SK-N-SH (cell line): ENCODE measurements around the gene ETNK2. TPM values are rescaled to one million over a fixed set of nuclear protein-coding genes. Genes with fewer than 3 reads are reported as not detected.

ENCODE experiments used
- CTCF ChIA-PET: fragments of 300-600, 350-600 bp; formaldehyde crosslinking; extraction: SDS; loops from one replicate; lab custom pipeline; 2021; lab: Yijun Ruan, JAX
- POLR2A ChIA-PET: fragments of 350-600 bp; sonication (Branson Sonifier 250); formaldehyde crosslinking; extraction: SDS; loops from one replicate; lab custom pipeline; 2020; ENCODE audit warnings: antibody characterized with exemption, inconsistent platforms; lab: Yijun Ruan, JAX
- DNase-seq: peaks from one replicate; pipeline ENCODE4 v3.0.0; 2012
- H2AFZ ChIP-seq: fragments of 200-600 bp; sonication (generic); 2 replicates; pipeline ENCODE4 v1.8.1; 2016; ENCODE audit warnings: antibody characterized with exemption, mild to moderate bottlenecking, low read depth
- H3F3A ChIP-seq: fragments of 200-600 bp; sonication (generic); replicated peaks from 2 replicates; pipeline ENCODE3; 2016; ENCODE audit warnings: antibody characterized with exemption, mild to moderate bottlenecking; ENCODE audit not compliant: insufficient read depth
- H3K27ac ChIP-seq, 2 experiments: fragments of 200-500 bp in 1 of 2; fragments of 200-600 bp in 1 of 2; sonication (Bioruptor generic) in 1 of 2; sonication (generic), shearing (Covaris generic) in 1 of 2; 2 replicates each; pipeline versions ENCODE4 v1.5.1 to v1.6.1; 2014 to 2016; ENCODE audit warnings: low read depth in 2 of 2, inconsistent platforms in 1 of 2, low read length in 1 of 2, mild to moderate bottlenecking in 1 of 2, mixed read lengths in 1 of 2
- H3K27me3 ChIP-seq: fragments of 200-600 bp; sonication (generic), shearing (Covaris generic); 2 replicates; pipeline ENCODE4 v1.6.1; 2016; ENCODE audit warnings: mixed run types; ENCODE audit not compliant: insufficient read depth
- H3K36me3 ChIP-seq, 2 experiments: fragments of 200-500 bp in 1 of 2; fragments of 200-600 bp in 1 of 2; sonication (Bioruptor generic) in 1 of 2; sonication (generic) in 1 of 2; replicated peaks in 1 of 2; 2 replicates each; pipeline versions ENCODE3 to v1.5.1; 2014 to 2016; ENCODE audit warnings: low read length in 1 of 2, mild to moderate bottlenecking in 1 of 2; ENCODE audit not compliant: insufficient read depth in 2 of 2, control insufficient read depth in 1 of 2
- H3K4me1 ChIP-seq, 2 experiments: fragments of 200-500 bp in 1 of 2; fragments of 200-600 bp in 1 of 2; sonication (Bioruptor generic) in 1 of 2; sonication (generic), shearing (Covaris generic) in 1 of 2; 2 replicates each; pipeline versions ENCODE4 v1.5.1 to v1.6.1; 2014 to 2016; ENCODE audit warnings: low read depth in 1 of 2, low read length in 1 of 2, mixed run types in 1 of 2; ENCODE audit not compliant: insufficient read depth in 2 of 2, control insufficient read depth in 1 of 2
- H3K4me2 ChIP-seq: fragments of 200-600 bp; sonication (generic), shearing (Covaris generic); 2 replicates; pipeline ENCODE4 v1.6.1; 2017; ENCODE audit warnings: mixed run types
- H3K4me3 ChIP-seq, 2 experiments: fragments of 200-500 bp in 1 of 2; fragments of 200-600 bp in 1 of 2; sonication (Bioruptor generic) in 1 of 2; sonication (generic), shearing (Covaris generic) in 1 of 2; 2 replicates each; pipeline versions ENCODE4 v1.5.1 to v1.8.1; 2014 to 2016; ENCODE audit warnings: low read depth in 2 of 2, inconsistent platforms in 1 of 2, low read length in 1 of 2, mild to moderate bottlenecking in 1 of 2, mixed read lengths in 1 of 2, moderate library complexity in 1 of 2
- H3K79me2 ChIP-seq: fragments of 200-600 bp; sonication (generic); 2 replicates; pipeline ENCODE4 v1.8.1; 2017; ENCODE audit warnings: mild to moderate bottlenecking; ENCODE audit not compliant: insufficient read depth
- H3K9ac ChIP-seq: fragments of 200-600 bp; sonication (generic); 2 replicates; pipeline ENCODE4 v1.6.1; 2017; ENCODE audit warnings: mixed run types
- H3K9me2 ChIP-seq: fragments of 200-600 bp; sonication (generic); 2 replicates; pipeline ENCODE4 v1.6.1; 2017; ENCODE audit warnings: mixed run types
- H3K9me3 ChIP-seq: fragments of 200-600 bp; sonication (generic); 2 replicates; pipeline ENCODE4 v1.6.1; 2017; ENCODE audit warnings: mixed run types, mild to moderate bottlenecking, moderate library complexity
- H4K20me1 ChIP-seq: fragments of 200-600 bp; sonication (generic); 2 replicates; pipeline ENCODE4 v1.6.1; 2017; ENCODE audit warnings: mild to moderate bottlenecking, mixed run types; ENCODE audit not compliant: insufficient read depth
- CHD2 ChIP-seq: fragments of 150-350 bp; IDR thresholded peaks from 2 replicates; pipeline ENCODE4 v1.6.1; 2018; ENCODE audit warnings: low read length; ENCODE audit not compliant: partially characterized antibody
- ELF1 ChIP-seq: IDR thresholded peaks from 2 replicates; pipeline ENCODE4 v1.4.0; 2012
- FOXJ3 ChIP-seq: sonication (generic); formaldehyde crosslinking; IDR thresholded peaks from 2 replicates; pipeline ENCODE4 v1.5.1; 2020; ENCODE audit warnings: mild to moderate bottlenecking, missing genetic modification reagents
- GATA2 ChIP-seq: sonication (generic); formaldehyde crosslinking; IDR thresholded peaks from 2 replicates; pipeline ENCODE4 v1.5.0; 2020; ENCODE audit warnings: mild to moderate bottlenecking, missing genetic modification reagents
- IRF3 ChIP-seq: fragments of 150-350 bp; IDR thresholded peaks from 2 replicates; pipeline ENCODE4 v1.6.1; 2016; ENCODE audit warnings: mild to moderate bottlenecking, low read depth, low read length
- MAX ChIP-seq: IDR thresholded peaks from 2 replicates; pipeline ENCODE4 v1.4.0; 2012; ENCODE audit warnings: low read depth
- MEF2A ChIP-seq: IDR thresholded peaks from 2 replicates; pipeline ENCODE4 v1.4.0; 2012; ENCODE audit warnings: low read depth, borderline replicate concordance
- MXI1 ChIP-seq: IDR thresholded peaks from 2 replicates; pipeline ENCODE4 v1.6.1; 2012; ENCODE audit warnings: mild to moderate bottlenecking, low read depth, low read length, improper control_type of control experiment
- NFIC ChIP-seq: IDR thresholded peaks from 2 replicates; pipeline ENCODE4 v1.4.0; 2012; ENCODE audit warnings: borderline replicate concordance
- RCOR1 ChIP-seq: fragments of 150-350 bp; IDR thresholded peaks from 2 replicates; pipeline ENCODE4 v1.6.1; 2017; ENCODE audit warnings: antibody characterized with exemption, low read length
- REST ChIP-seq: IDR thresholded peaks from 2 replicates; pipeline ENCODE4 v1.6.1; 2012; ENCODE audit warnings: mild to moderate bottlenecking, low read depth, low read length, moderate library complexity
- RFX5 ChIP-seq: IDR thresholded peaks from 2 replicates; pipeline ENCODE4 v1.6.1; 2012; ENCODE audit warnings: mild to moderate bottlenecking, improper control_type of control experiment, low read length
- RXRA ChIP-seq: IDR thresholded peaks from 2 replicates; pipeline ENCODE4 v1.4.0; 2012; ENCODE audit warnings: low read depth, mild to moderate bottlenecking, borderline replicate concordance
- TCF12 ChIP-seq: IDR thresholded peaks from 2 replicates; pipeline ENCODE4 v1.4.0; 2012
- TEAD4 ChIP-seq: IDR thresholded peaks from 2 replicates; pipeline ENCODE4 v1.4.0; 2012; ENCODE audit warnings: mild to moderate bottlenecking, borderline replicate concordance; ENCODE audit not compliant: insufficient read depth
- USF1 ChIP-seq: IDR thresholded peaks from 2 replicates; pipeline ENCODE4 v1.4.0; 2012; ENCODE audit warnings: low read depth, borderline replicate concordance
- USF2 ChIP-seq: fragments of 150-350 bp; IDR thresholded peaks from 2 replicates; pipeline ENCODE4 v1.6.1; 2017; ENCODE audit warnings: antibody characterized with exemption, low read length, low read depth, borderline replicate concordance
- ZBTB33 ChIP-seq: IDR thresholded peaks from 2 replicates; pipeline ENCODE4 v1.4.0; 2012; ENCODE audit warnings: low read depth, borderline replicate concordance
- WGBS: methylation state at CpG from one replicate; pipeline ENCODE4 v1.1.6; 2017; ENCODE audit warnings: low lambda C conversion rate; 5-methylcytosine and 5-hydroxymethylcytosine counted together
- polyA plus RNA-seq, 3 experiments: library from polyadenylated mRNA; depleted of rRNA; stranded (reverse); fragments of >200 nt; gene quantifications; 2 replicates each; pipeline ENCODE4 v1.2.3, GENCODE V29; 2012

Gene ETNK2
- polyA plus RNA-seq, 1 of the 3 experiments (the other 2 are of a cell fraction), result 16.1 TPM

GRCh38 chr1:204172404-204173029 lies 20.7 kb upstream of the ETNK2 start:
- H3K9me3 ChIP-seq, result 0 out of 2 replicates have a peak, but pooled peaks cover 5% of the 10 kb centered on the region
- H3K4me3 ChIP-seq, result no peak overlapping the region
- H3K9me2 ChIP-seq, result no peaks in the 10 kb centered on the region
- no peak for TF ChIP-seq MXI1
- no peak for TF ChIP-seq RFX5
- TF ChIP-seq RXRA, result no peak
- TF ChIP-seq IRF3, result no peak
- TF ChIP-seq USF2, result no peak
- no peak for TF ChIP-seq ELF1
- no peak for TF ChIP-seq ZBTB33
- TF ChIP-seq MAX, result no peak
- no peak for TF ChIP-seq REST
- TF ChIP-seq MEF2A, result no peak
- TF ChIP-seq TEAD4, result no peak
- TF ChIP-seq TCF12, result no peak
- no peak for TF ChIP-seq GATA2
- no peak for TF ChIP-seq FOXJ3 (CRISPR knock-in tag)
- no peak for TF ChIP-seq RCOR1
- TF ChIP-seq NFIC, result no peak
- no peak for TF ChIP-seq USF1
- TF ChIP-seq CHD2, result no peak
- POLR2A ChIA-PET, result no interaction called here
- H3K4me1 ChIP-seq, result 0 out of 4 replicates have a peak, but pooled peaks cover 0 to 3% of the 10 kb centered on the region in 2 experiments
- WGBS, result 75% methylated on average over 2 of the region's 2 CpGs
- 0 out of 2 replicates have a peak overlapping the region, but pooled peaks have one; percentile 32 for H2AFZ ChIP-seq
- no peak overlapping the region for H3K4me2 ChIP-seq
- no peaks in the 10 kb centered on the region for H3K79me2 ChIP-seq
- DNase-seq, result no peak
- no peak overlapping the region for H3K9ac ChIP-seq
- no peak overlapping the region for H3K27ac ChIP-seq
- CTCF ChIA-PET, result interaction anchor here (1.0 to 20.5 kb wide), 6 partner anchors 10 to 226 kb away, joined by 3 to 302 read pairs (median 16); partner anchors contain the start of gene PLEKHA6
- no peaks in the 10 kb centered on the region for H4K20me1 ChIP-seq
- H3F3A ChIP-seq, result no peaks in the 10 kb centered on the region
- no peaks in the 10 kb centered on the region; the same call in 1 of the 2 replicates for H3K27me3 ChIP-seq
- no peaks in the 10 kb centered on the region for H3K36me3 ChIP-seq
